ENCODE measurements around the gene TRPV6.

Gene TRPV6

DNA sequence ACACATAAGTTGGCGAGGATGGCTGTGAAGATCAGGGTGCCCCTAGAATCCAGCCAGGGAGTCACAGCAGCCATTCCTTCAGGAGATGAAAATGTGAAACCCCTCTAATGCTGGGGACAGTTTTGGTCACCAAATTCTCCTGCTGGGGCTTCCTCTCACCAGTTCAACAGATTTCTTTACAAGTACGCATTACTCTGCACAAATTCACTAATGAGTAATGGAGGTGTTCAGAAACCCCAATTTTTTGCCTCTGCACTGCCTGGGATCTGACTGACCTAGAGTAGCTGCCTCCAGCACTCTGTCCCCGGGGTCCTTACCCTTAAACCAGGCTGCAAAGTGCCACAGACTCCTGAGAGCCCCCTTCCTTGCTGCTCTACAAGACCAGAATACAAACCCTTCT lies 31.9 kb upstream of the TRPV6 start:
- Histone ChIP-seq H3K27ac (ENCODE audit: low read length, poor library complexity, severe bottlenecking) (no peak overlapping the region), H3K4me2 (ENCODE audit: low read length, poor library complexity, severe bottlenecking) (no peak overlapping the region), H3K79me1 (replicated peaks; ENCODE audit: low read length, poor library complexity, severe bottlenecking) (no peaks in the 10 kb centered on the region), H3K4ac (ENCODE audit: low read depth in 1 of 2, low read length in 2 of 2) (no peak overlapping the region), H3K14ac (ENCODE audit: low read length in 2 of 2) (no peak overlapping the region), H3K9ac (ENCODE audit: low read length) (no peak overlapping the region), H3K23ac (ENCODE audit: low read length in 2 of 2) (no peak overlapping the region), H2BK120ac (ENCODE audit: low read depth, low read length) (no peak overlapping the region), H2BK12ac (ENCODE audit: low read length in 2 of 2) (no peak overlapping the region), H3K27me3 (ENCODE audit: control insufficient read depth in 1 of 2, insufficient read depth in 1 of 2, low read length in 2 of 2) (peaks cover 0 to 7% of the 10 kb centered on the region in 2 experiments), H2AFZ (ENCODE audit: low read depth, low read length) (no peak overlapping the region), H2BK15ac (ENCODE audit: low read depth, poor library complexity, severe bottlenecking) (no peak overlapping the region), H3K36me3 (ENCODE audit: control insufficient read depth in 1 of 2, insufficient read depth in 2 of 2, low read depth in 1 of 2, low read length in 2 of 2) (no peaks in the 10 kb centered on the region), H3K4me3 (ENCODE audit: insufficient read depth in 1 of 2, low read depth in 1 of 2, low read length in 2 of 2) (no peak overlapping the region), H4K8ac (ENCODE audit: low read length) (no peak overlapping the region), H3K18ac (ENCODE audit: low read depth in 1 of 2, low read length in 2 of 2) (no peak overlapping the region), H3K4me1 (ENCODE audit: control insufficient read depth, insufficient read depth, low read depth, low read length) (no peaks in the 10 kb centered on the region), H4K91ac (ENCODE audit: low read length) (no peak overlapping the region), H3K9me3 (ENCODE audit: control insufficient read depth, low read length) (no peaks in the 10 kb centered on the region), H2AK5ac (ENCODE audit: low read length, severe bottlenecking) (no peak overlapping the region), H2BK5ac (ENCODE audit: low read depth, low read length, poor library complexity, severe bottlenecking) (no peak overlapping the region)
- no peak for DNase-seq
- 86% methylated on average over 2 of the region's 3 CpGs for WGBS

DNA sequence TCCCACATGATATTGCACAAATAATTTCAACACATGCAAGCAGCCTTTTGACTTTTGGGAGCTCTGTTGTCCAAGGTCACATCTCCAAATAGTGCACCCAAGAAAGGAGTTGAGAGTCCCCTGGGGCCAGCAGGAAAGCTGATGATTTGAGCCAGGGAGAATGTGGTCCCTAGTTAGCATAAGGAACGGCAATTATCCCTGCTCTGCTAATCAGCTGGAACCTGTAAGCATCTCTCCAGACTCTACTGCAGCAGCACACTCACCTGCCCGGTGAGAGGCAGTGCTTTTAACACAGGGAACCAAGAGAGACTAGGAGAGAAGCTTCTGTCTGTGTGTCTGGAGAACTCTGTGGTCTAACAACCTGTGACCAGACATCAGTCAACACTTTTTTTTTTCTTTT lies 31.0 kb upstream of the TRPV6 start:
- no peak overlapping the region for H2AFZ ChIP-seq (ENCODE audit: low read depth, low read length)
- no peak overlapping the region for H3K27ac ChIP-seq (ENCODE audit: low read length, poor library complexity, severe bottlenecking)
- no peak for DNase-seq
- H3K27me3 ChIP-seq (ENCODE audit: control insufficient read depth in 1 of 2, insufficient read depth in 1 of 2, low read length in 2 of 2), result peaks cover 0 to 15% of the 10 kb centered on the region in 2 experiments
- H2BK15ac ChIP-seq (ENCODE audit: low read depth, poor library complexity, severe bottlenecking), result no peak overlapping the region
- H2BK12ac ChIP-seq (ENCODE audit: low read length in 2 of 2), result no peak overlapping the region
- no peak overlapping the region for H3K14ac ChIP-seq (ENCODE audit: low read length in 2 of 2)
- no peak overlapping the region for H3K23ac ChIP-seq (ENCODE audit: low read length in 2 of 2)
- H3K4me3 ChIP-seq (ENCODE audit: insufficient read depth in 1 of 2, low read depth in 1 of 2, low read length in 2 of 2), result no peak overlapping the region
- no peak overlapping the region for H4K8ac ChIP-seq (ENCODE audit: low read length)
- H3K9me3 ChIP-seq (ENCODE audit: control insufficient read depth, low read length), result no peaks in the 10 kb centered on the region
- H3K4me2 ChIP-seq (ENCODE audit: low read length, poor library complexity, severe bottlenecking), result no peak overlapping the region
- H3K18ac ChIP-seq (ENCODE audit: low read depth in 1 of 2, low read length in 2 of 2), result no peak overlapping the region
- no peak overlapping the region for H4K91ac ChIP-seq (ENCODE audit: low read length)
- H3K36me3 ChIP-seq (ENCODE audit: control insufficient read depth in 1 of 2, insufficient read depth in 2 of 2, low read depth in 1 of 2, low read length in 2 of 2), result no peaks in the 10 kb centered on the region
- H3K4me1 ChIP-seq (ENCODE audit: control insufficient read depth, insufficient read depth, low read depth, low read length), result no peaks in the 10 kb centered on the region
- no peak overlapping the region for H2AK5ac ChIP-seq (ENCODE audit: low read length, severe bottlenecking)
- no peaks in the 10 kb centered on the region for H3K79me1 ChIP-seq (replicated peaks; ENCODE audit: low read length, poor library complexity, severe bottlenecking)
- H3K4ac ChIP-seq (ENCODE audit: low read depth in 1 of 2, low read length in 2 of 2), result no peak overlapping the region
- WGBS, result 65% methylated on average over 2 of the region's 2 CpGs
- no peak overlapping the region for H2BK5ac ChIP-seq (ENCODE audit: low read depth, low read length, poor library complexity, severe bottlenecking)
- no peak overlapping the region for H3K9ac ChIP-seq (ENCODE audit: low read length)
- no peak overlapping the region for H2BK120ac ChIP-seq (ENCODE audit: low read depth, low read length)

GRCh38 chr7:142915315-142915714 lies 29.8 kb upstream of the TRPV6 start:
- Histone ChIP-seq H2BK120ac (ENCODE audit: low read depth, low read length) (no peak overlapping the region), H3K4me1 (ENCODE audit: control insufficient read depth, insufficient read depth, low read depth, low read length) (no peaks in the 10 kb centered on the region), H4K8ac (ENCODE audit: low read length) (no peak overlapping the region), H3K4me3 (ENCODE audit: insufficient read depth in 1 of 2, low read depth in 1 of 2, low read length in 2 of 2) (no peak overlapping the region), H3K4me2 (ENCODE audit: low read length, poor library complexity, severe bottlenecking) (no peak overlapping the region), H3K4ac (ENCODE audit: low read depth in 1 of 2, low read length in 2 of 2) (no peak overlapping the region), H2BK12ac (ENCODE audit: low read length in 2 of 2) (no peak overlapping the region), H2AFZ (ENCODE audit: low read depth, low read length) (no peak overlapping the region), H3K23ac (ENCODE audit: low read length in 2 of 2) (no peak overlapping the region), H2AK5ac (ENCODE audit: low read length, severe bottlenecking) (no peak overlapping the region), H3K18ac (ENCODE audit: low read depth in 1 of 2, low read length in 2 of 2) (no peak overlapping the region), H2BK15ac (ENCODE audit: low read depth, poor library complexity, severe bottlenecking) (no peak overlapping the region), H3K27me3 (ENCODE audit: control insufficient read depth in 1 of 2, insufficient read depth in 1 of 2, low read length in 2 of 2) (peaks cover 0 to 18% of the 10 kb centered on the region in 2 experiments), H3K14ac (ENCODE audit: low read length in 2 of 2) (no peak overlapping the region), H3K36me3 (ENCODE audit: control insufficient read depth in 1 of 2, insufficient read depth in 2 of 2, low read depth in 1 of 2, low read length in 2 of 2) (no peaks in the 10 kb centered on the region), H3K27ac (ENCODE audit: low read length, poor library complexity, severe bottlenecking) (no peak overlapping the region), H3K9ac (ENCODE audit: low read length) (no peak overlapping the region), H2BK5ac (ENCODE audit: low read depth, low read length, poor library complexity, severe bottlenecking) (no peak overlapping the region), H3K79me1 (replicated peaks; ENCODE audit: low read length, poor library complexity, severe bottlenecking) (no peaks in the 10 kb centered on the region), H4K91ac (ENCODE audit: low read length) (no peak overlapping the region), H3K9me3 (ENCODE audit: control insufficient read depth, low read length) (no peaks in the 10 kb centered on the region)
- no peak for DNase-seq
- 79% methylated on average over 6 of the region's 8 CpGs for WGBS

- no peak overlapping the region for H2BK5ac ChIP-seq (ENCODE audit: low read depth, low read length, poor library complexity, severe bottlenecking)
- H2BK120ac ChIP-seq (ENCODE audit: low read depth, low read length), result no peak overlapping the region
- H3K4me3 ChIP-seq (ENCODE audit: insufficient read depth in 1 of 2, low read depth in 1 of 2, low read length in 2 of 2), result no peak overlapping the region
- H3K4ac ChIP-seq (ENCODE audit: low read depth in 1 of 2, low read length in 2 of 2), result no peak overlapping the region
- H3K9ac ChIP-seq (ENCODE audit: low read length), result no peak overlapping the region
- no peak overlapping the region for H3K4me2 ChIP-seq (ENCODE audit: low read length, poor library complexity, severe bottlenecking)
- peaks cover 0 to 18% of the 10 kb centered on the region in 2 experiments for H3K27me3 ChIP-seq (ENCODE audit: control insufficient read depth in 1 of 2, insufficient read depth in 1 of 2, low read length in 2 of 2)
- H3K23ac ChIP-seq (ENCODE audit: low read length in 2 of 2), result no peak overlapping the region
- H3K79me1 ChIP-seq (replicated peaks; ENCODE audit: low read length, poor library complexity, severe bottlenecking), result no peaks in the 10 kb centered on the region
- H2BK15ac ChIP-seq (ENCODE audit: low read depth, poor library complexity, severe bottlenecking), result no peak overlapping the region
- H4K8ac ChIP-seq (ENCODE audit: low read length), result no peak overlapping the region
- no peak overlapping the region for H2AFZ ChIP-seq (ENCODE audit: low read depth, low read length)
- DNase-seq, result no peak
- no peak overlapping the region for H2AK5ac ChIP-seq (ENCODE audit: low read length, severe bottlenecking)
- no peak overlapping the region for H2BK12ac ChIP-seq (ENCODE audit: low read length in 2 of 2)
- no peaks in the 10 kb centered on the region for H3K9me3 ChIP-seq (ENCODE audit: control insufficient read depth, low read length)
- no peaks in the 10 kb centered on the region for H3K36me3 ChIP-seq (ENCODE audit: control insufficient read depth in 1 of 2, insufficient read depth in 2 of 2, low read depth in 1 of 2, low read length in 2 of 2)
- H3K27ac ChIP-seq (ENCODE audit: low read length, poor library complexity, severe bottlenecking), result no peak overlapping the region
- WGBS, result no CpG with 5 or more reads among the region's 1 CpG
- no peak overlapping the region for H3K14ac ChIP-seq (ENCODE audit: low read length in 2 of 2)
- no peak overlapping the region for H4K91ac ChIP-seq (ENCODE audit: low read length)
- H3K4me1 ChIP-seq (ENCODE audit: control insufficient read depth, insufficient read depth, low read depth, low read length), result no peaks in the 10 kb centered on the region
- H3K18ac ChIP-seq (ENCODE audit: low read depth in 1 of 2, low read length in 2 of 2), result no peak overlapping the region
Observed at GRCh38 chr7:142914121-142914520, 28.6 kb upstream of the TRPV6 start.
